GM23248 (cell line): ENCODE results near the gene GFPT1. TPM values are rescaled to one million over a fixed set of nuclear protein-coding genes. Genes with fewer than 3 reads are reported as not detected.

ENCODE experiments used
- DNase-seq: peaks from one replicate; pipeline ENCODE4 v3.0.0-alpha.2; 2015
- H2AFZ ChIP-seq: fragments of 200-600 bp; sonication (generic); 2 replicates; pipeline ENCODE4 v1.6.1; 2016; ENCODE audit warnings: antibody characterized with exemption
- H3F3A ChIP-seq: fragments of 200-600 bp; sonication (generic); 2 replicates; pipeline ENCODE4 v1.6.1; 2016; ENCODE audit warnings: mild to moderate bottlenecking, antibody characterized with exemption, mixed run types; ENCODE audit not compliant: insufficient read depth
- H3K27ac ChIP-seq: fragments of 200-600 bp; sonication (generic); 2 replicates; pipeline ENCODE4 v1.5.1; 2016; ENCODE audit warnings: mild to moderate bottlenecking
- H3K27me3 ChIP-seq: fragments of 200-600 bp; sonication (generic); replicated peaks from 2 replicates; pipeline ENCODE4 v1.6.1; 2016; ENCODE audit warnings: mild to moderate bottlenecking; ENCODE audit not compliant: insufficient read depth
- H3K36me3 ChIP-seq: fragments of 200-600 bp; sonication (generic); 2 replicates; pipeline ENCODE4 v1.6.1; 2016; ENCODE audit warnings: low read depth, mild to moderate bottlenecking
- H3K4me1 ChIP-seq: fragments of 200-600 bp; sonication (generic); 2 replicates; pipeline ENCODE4 v1.6.1; 2016; ENCODE audit warnings: mild to moderate bottlenecking; ENCODE audit not compliant: insufficient read depth
- H3K4me2 ChIP-seq: fragments of 200-600 bp; sonication (generic); one replicate; pipeline ENCODE4 v1.6.1; 2016; ENCODE audit warnings: mild to moderate bottlenecking; ENCODE audit not compliant: unreplicated experiment
- H3K4me3 ChIP-seq: fragments of 200-600 bp; sonication (generic); 2 replicates; pipeline ENCODE4 v1.5.1; 2016; ENCODE audit warnings: mild to moderate bottlenecking
- H3K79me2 ChIP-seq: fragments of 200-600 bp; sonication (generic); 2 replicates; pipeline ENCODE4 v1.6.1; 2016; ENCODE audit warnings: mild to moderate bottlenecking; ENCODE audit not compliant: insufficient read depth
- H3K9ac ChIP-seq: fragments of 200-600 bp; sonication (generic); 2 replicates; pipeline ENCODE4 v1.6.1; 2016; ENCODE audit warnings: mild to moderate bottlenecking
- H3K9me2 ChIP-seq: fragments of 200-600 bp; sonication (generic); 2 replicates; pipeline ENCODE4 v1.6.1; 2016; ENCODE audit warnings: mixed run types, mild to moderate bottlenecking, moderate library complexity; ENCODE audit not compliant: insufficient read depth
- H3K9me3 ChIP-seq: fragments of 200-600 bp; sonication (generic); one replicate; pipeline ENCODE4 v1.6.1; 2017; ENCODE audit warnings: low read depth
- H4K20me1 ChIP-seq: fragments of 200-600 bp; sonication (generic); 2 replicates; pipeline ENCODE4 v1.6.0; 2016; ENCODE audit not compliant: insufficient read depth
- EZH2 ChIP-seq: fragments of 200-600 bp; sonication (generic); IDR thresholded peaks from 2 replicates; pipeline ENCODE4 v1.6.1; 2018; ENCODE audit warnings: antibody characterized with exemption, mild to moderate bottlenecking; ENCODE audit not compliant: insufficient read depth, poor library complexity, severe bottlenecking
- EZH2phosphoT487 ChIP-seq: fragments of 200-600 bp; sonication (generic); IDR thresholded peaks from 2 replicates; pipeline ENCODE4 v1.6.1; 2018; ENCODE audit warnings: antibody characterized with exemption, moderate library complexity, mild to moderate bottlenecking, low read depth; ENCODE audit not compliant: insufficient read depth
- WGBS, 2 experiments: methylation state at CpG; one replicate each; pipeline ENCODE4 v1.1.6; 2015 to 2017; ENCODE audit warnings: low lambda C conversion rate in 2 of 2, low coverage in 1 of 2; ENCODE audit errors: missing lambda C conversion rate in 2 of 2; 5-methylcytosine and 5-hydroxymethylcytosine counted together
- in situ Hi-C: fragments of 300-500 bp; cut with MboI; formaldehyde crosslinking; loops from 2 replicates; pipeline ENCODE4 v1.15.0; 2020
- polyA plus RNA-seq: library from polyadenylated mRNA; unstranded; fragments of >200 nt; fragmentation: Nextera tagmentation; extraction: Ambion mirVana; gene quantifications from 2 replicates; pipeline ENCODE4 v1.2.1, GENCODE V29; 2016
- total RNA-seq: library from RNA; depleted of rRNA; stranded (reverse); fragments of >200 nt; shearing (Covaris generic); gene quantifications from 2 replicates; pipeline ENCODE4 v1.2.3, GENCODE V29; 2014

The GFPT1 gene
- total and polyA plus RNA-seq, 2 experiments from 2014 or later: 53.3 to 115 TPM

DNA sequence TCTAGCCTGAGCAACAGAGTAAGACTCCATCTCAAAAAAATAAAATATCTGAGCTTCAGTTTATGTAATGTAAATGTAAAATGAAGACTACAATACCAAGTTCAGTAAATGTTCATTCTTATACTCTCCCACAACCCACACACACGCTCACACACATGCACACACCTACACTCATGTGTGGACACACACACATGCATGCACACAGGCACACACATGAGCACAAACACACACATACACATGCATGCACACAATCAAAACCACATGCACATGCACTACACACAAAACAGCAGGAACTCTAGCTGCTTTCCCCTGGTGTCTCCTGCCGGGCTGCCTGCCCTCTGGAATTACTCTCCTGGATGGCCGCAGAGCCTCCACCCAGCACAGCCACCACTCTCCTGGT, 90.6 kb downstream of the GFPT1 start:
- Histone ChIP-seq H3K9me2 (no peaks in the 10 kb centered on the region), H4K20me1 (no peaks in the 10 kb centered on the region), H3K36me3 (no peaks in the 10 kb centered on the region), H3F3A (peaks cover 30% of the 10 kb centered on the region), H3K4me1 (peaks cover 34% of the 10 kb centered on the region), H3K9ac (no peak overlapping the region), H3K4me3 (no peak overlapping the region), H3K9me3 (no peaks in the 10 kb centered on the region), H3K79me2 (no peaks in the 10 kb centered on the region), H3K4me2 (no peak overlapping the region), H3K27ac (no peak overlapping the region), H3K27me3 (no peaks in the 10 kb centered on the region), H2AFZ (no peak overlapping the region)
- DNase-seq: no peak
- TF ChIP-seq EZH2phosphoT487 (no peak), EZH2 (no peak)
- 92 to 93% methylated on average over 3 of the region's 3 CpGs for WGBS, 2 experiments
- in situ Hi-C loops: no loop called here

DNA sequence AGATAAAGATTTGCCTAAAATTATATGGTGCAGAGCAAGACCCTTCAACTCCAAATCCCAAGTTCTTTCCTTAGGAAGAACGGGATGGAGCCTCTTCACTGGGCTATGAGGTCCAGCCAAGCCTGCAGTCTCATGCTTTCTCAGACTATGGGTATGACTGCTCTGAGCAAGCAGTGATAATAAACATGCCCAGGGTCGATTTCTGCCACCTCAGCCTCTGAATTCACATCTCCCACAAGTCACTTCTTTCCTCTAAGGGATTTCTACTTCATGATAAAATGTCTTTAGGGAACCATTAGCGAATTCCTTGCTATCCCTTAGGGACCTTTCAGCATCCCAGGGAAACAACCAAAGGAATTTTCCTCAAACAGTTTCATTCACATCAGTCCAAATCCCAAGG, 94.8 kb downstream of the GFPT1 start:
- Histone ChIP-seq H3K4me3 (no peak overlapping the region), H3K27me3 (no peaks in the 10 kb centered on the region), H3K9me3 (no peaks in the 10 kb centered on the region), H3K79me2 (no peaks in the 10 kb centered on the region), H3K9me2 (no peaks in the 10 kb centered on the region), H3K27ac (no peak overlapping the region), H3K36me3 (no peaks in the 10 kb centered on the region), H3K4me2 (no peak overlapping the region), H4K20me1 (no peaks in the 10 kb centered on the region), H3K4me1 (peaks cover 17% of the 10 kb centered on the region), H3K9ac (no peak overlapping the region), H2AFZ (no peak overlapping the region), H3F3A (peaks cover 15% of the 10 kb centered on the region)
- WGBS, 2 experiments: 80 to 87% methylated on average over 3 of the region's 3 CpGs
- no peak for DNase-seq
- in situ Hi-C loops: no loop called here
- TF ChIP-seq EZH2: no peak
- no peak for TF ChIP-seq EZH2phosphoT487

DNA sequence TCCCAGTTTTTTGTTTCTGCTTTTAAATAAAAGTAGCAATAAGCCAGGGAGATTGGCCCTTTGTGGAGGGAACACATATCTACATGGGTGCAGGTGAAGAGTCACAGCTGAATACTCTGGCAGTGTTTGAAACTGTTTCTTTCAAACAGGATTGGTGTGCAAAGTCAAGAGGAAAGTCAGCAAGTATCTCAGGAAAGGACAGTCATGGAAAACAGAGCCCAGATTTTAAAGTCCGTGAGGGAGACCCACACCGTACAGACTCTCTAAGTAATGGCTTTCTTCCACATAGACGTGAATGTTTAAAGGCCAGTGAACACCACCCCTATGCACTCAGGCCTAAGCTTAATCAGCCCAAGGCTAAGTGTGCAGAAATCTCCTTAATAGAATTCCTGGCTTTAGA, 95.3 kb downstream of the GFPT1 start:
- WGBS, 2 experiments: 83 to 91% methylated on average over 3 of the region's 3 CpGs
- no peaks in the 10 kb centered on the region for H3K79me2 ChIP-seq

DNA sequence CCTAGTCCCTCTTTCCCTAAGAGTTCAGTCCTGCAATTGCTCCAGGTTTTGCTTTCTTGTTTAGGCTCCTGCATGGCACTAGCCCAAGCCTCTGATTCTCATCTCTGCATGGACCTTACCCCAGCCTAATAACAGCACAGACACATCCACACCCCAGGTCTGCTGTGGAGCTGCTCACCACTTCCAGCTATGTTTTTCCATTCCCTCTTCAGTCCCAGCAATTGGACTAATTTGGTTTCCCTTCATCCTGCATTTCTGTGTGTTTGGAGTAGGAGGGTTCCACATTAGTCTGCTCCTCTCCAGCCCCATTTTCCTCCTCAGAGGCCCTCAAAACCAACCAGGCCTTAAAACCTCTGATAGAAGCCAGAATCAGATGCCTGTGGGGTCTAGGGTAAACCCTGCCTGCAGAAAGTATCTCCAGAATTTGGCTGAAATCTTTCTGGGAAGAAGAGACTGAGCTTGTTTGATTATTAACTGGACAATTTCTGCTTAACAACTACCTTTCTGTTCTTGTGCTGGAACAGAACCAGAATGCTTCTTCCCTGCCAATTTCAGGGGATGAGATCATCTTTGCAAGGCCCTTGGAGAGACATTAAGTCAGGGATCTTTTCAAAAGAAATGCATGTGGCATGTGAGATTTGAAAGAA, 95.9 kb downstream of the GFPT1 start:
- TF ChIP-seq EZH2phosphoT487 (no peak), EZH2 (no peak)
- Histone ChIP-seq H2AFZ (peak overlapping the region; percentile 51; the same call in 1 of the 2 replicates), H3F3A (peaks cover 15% of the 10 kb centered on the region), H3K4me1 (peaks cover 17% of the 10 kb centered on the region), H3K4me2 (peak overlapping the region; percentile 60), H3K9ac (peak overlapping the region; percentile 34; the same call in 1 of the 2 replicates), H3K27ac (peak overlapping the region; percentile 59), H4K20me1 (no peaks in the 10 kb centered on the region), H3K4me3 (no peak overlapping the region), H3K36me3 (no peaks in the 10 kb centered on the region), H3K27me3 (no peaks in the 10 kb centered on the region), H3K9me3 (no peaks in the 10 kb centered on the region), H3K9me2 (no peaks in the 10 kb centered on the region), H3K79me2 (no peaks in the 10 kb centered on the region)
- DNase-seq: peak; percentile 68
- in situ Hi-C loops: no loop called here

More for the DNA sequence above, 95.3 kb downstream of the GFPT1 start:
- H3K9me2 ChIP-seq: no peaks in the 10 kb centered on the region
- no peak overlapping the region for H3K4me3 ChIP-seq
- peaks cover 17% of the 10 kb centered on the region for H3K4me1 ChIP-seq
- TF ChIP-seq EZH2phosphoT487 (no peak), EZH2 (no peak)
- peaks cover 15% of the 10 kb centered on the region for H3F3A ChIP-seq
- no peaks in the 10 kb centered on the region for H4K20me1 ChIP-seq
- H3K9me3 ChIP-seq: no peaks in the 10 kb centered on the region
- H2AFZ ChIP-seq: no peak overlapping the region
- H3K27ac ChIP-seq: peak overlapping the region; percentile 59
- in situ Hi-C loops: no loop called here
- no peaks in the 10 kb centered on the region for H3K36me3 ChIP-seq
- no peaks in the 10 kb centered on the region for H3K27me3 ChIP-seq
- H3K4me2 ChIP-seq: peak overlapping the region; percentile 60
- H3K9ac ChIP-seq: no peak overlapping the region
- DNase-seq: no peak

DNA sequence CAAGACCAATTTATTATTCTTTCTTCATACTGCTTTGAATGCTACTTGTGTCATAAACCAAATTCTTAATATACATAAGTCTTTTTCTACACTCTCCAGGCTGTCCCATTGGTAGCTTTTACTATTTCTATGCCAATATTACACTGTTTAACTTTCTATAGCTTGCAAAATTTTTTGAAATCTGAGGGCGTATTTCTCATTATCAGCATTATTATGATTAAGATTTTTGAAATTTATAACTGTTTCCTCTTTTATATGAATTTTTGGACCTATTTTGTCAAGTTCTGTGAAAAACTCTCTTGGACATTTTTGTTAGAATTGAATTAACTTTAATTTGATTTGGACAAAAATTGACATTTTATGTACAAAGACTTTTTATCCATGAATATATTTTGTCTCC, 98.6 kb downstream of the GFPT1 start:
- in situ Hi-C loops: no loop called here
- H3K4me2 ChIP-seq: no peak overlapping the region
- H3K9me3 ChIP-seq: no peaks in the 10 kb centered on the region
- peaks cover 17% of the 10 kb centered on the region for H3K4me1 ChIP-seq
- no peaks in the 10 kb centered on the region for H3K79me2 ChIP-seq
- no peak overlapping the region for H3K4me3 ChIP-seq
- H4K20me1 ChIP-seq: no peaks in the 10 kb centered on the region
- H3K36me3 ChIP-seq: no peaks in the 10 kb centered on the region
- no peak for DNase-seq
- H3K9ac ChIP-seq: no peak overlapping the region
- no peaks in the 10 kb centered on the region for H3K9me2 ChIP-seq
- H3K27me3 ChIP-seq: no peaks in the 10 kb centered on the region
- 95 to 96% methylated on average over 1 of the region's 1 CpG for WGBS, 2 experiments
- H3K27ac ChIP-seq: no peak overlapping the region
- peaks cover 15% of the 10 kb centered on the region for H3F3A ChIP-seq
- no peak overlapping the region for H2AFZ ChIP-seq
- TF ChIP-seq EZH2phosphoT487: no peak
- TF ChIP-seq EZH2: no peak
